ENCODE data around the gene CFB.
A peak's percentile ranks its signal among the peaks of the same experiment; 100 is the strongest.
"Not testable (repeated sequence)": the region's sequence is repeated elsewhere in the genome, so short reads cannot be mapped to it uniquely, and the experiment has no call there.

Gene CFB

GRCh38 chr6:31971279-31971992 is 25.5 kb downstream of the CFB start:
- DNase-seq (ENCODE audit: low spot score), result no peak

- DNase-seq (ENCODE audit: low spot score), result peak; percentile 97
These were observed 26.3 kb downstream of the CFB start, which contains the start of gene DXO for GRCh38 chr6:31971993-31972708. DXO (minus strand) TSS chr6:31972138; CDS start chr6:31971675, 463 bp downstream.

GRCh38 chr6:31972709-31973350 is 26.9 kb downstream of the CFB start:
- DNase-seq (ENCODE audit: low spot score), result no peak

- DNase-seq (ENCODE audit: low spot score), result not testable (repeated sequence)
These were observed 30.2 kb downstream of the CFB start for GRCh38 chr6:31976065-31976464.

GRCh38 chr6:31977816-31978431 is 32.0 kb downstream of the CFB start:
- DNase-seq (ENCODE audit: low spot score), result no peak

GRCh38 chr6:31978831-31979230 is 32.9 kb downstream of the CFB start:
- no peak for DNase-seq (ENCODE audit: low spot score)

GRCh38 chr6:31979238-31979898 is 33.5 kb downstream of the CFB start:
- DNase-seq (ENCODE audit: low spot score), result no peak

GRCh38 chr6:31980195-31980876 is 34.4 kb downstream of the CFB start:
- DNase-seq (ENCODE audit: low spot score), result not testable (repeated sequence)

GRCh38 chr6:31980998-31981397 is 35.1 kb downstream of the CFB start:
- DNase-seq (ENCODE audit: low spot score), result not testable (repeated sequence)

- not testable (repeated sequence) for DNase-seq (ENCODE audit: low spot score)
These were observed 35.8 kb downstream of the CFB start, which contains the start of gene C4A for GRCh38 chr6:31981744-31982143. C4A (plus strand) TSS chr6:31982057; CDS start chr6:31982108, 51 bp downstream.

GRCh38 chr6:31989363-31989762 is 43.5 kb downstream of the CFB start:
- not testable (repeated sequence) for DNase-seq (ENCODE audit: low spot score)

GRCh38 chr6:31994421-31994820 is 48.5 kb downstream of the CFB start:
- not testable (repeated sequence) for DNase-seq (ENCODE audit: low spot score)

GRCh38 chr6:31996385-31996784 is 50.5 kb downstream of the CFB start:
- DNase-seq (ENCODE audit: low spot score), result not testable (repeated sequence)
